Endothelial cell of umbilical vein (primary cell): ENCODE results near the gene SLC35D2. TPM values are rescaled to one million over a fixed set of nuclear protein-coding genes. Genes with fewer than 3 reads are reported as not detected.
A peak's percentile ranks its signal among the peaks of the same experiment; 100 is the strongest.

Source experiments
- BruUV-seq: library from RNA; stranded (reverse); fragments of 400-500 nt; replicated peaks from 2 replicates; lab custom pipeline; 2021; lab: Mats Ljungman, UMichigan
- CTCF ChIA-PET: fragments of 300-600, 350-600 bp; sonication (Branson Sonifier 250); formaldehyde crosslinking; loops from one replicate; lab custom pipeline; 2021; ENCODE audit warnings: antibody characterized with exemption, inconsistent platforms; lab: Charles Lee
- POLR2A ChIA-PET: fragments of 300-600, 350-600 bp; sonication (Branson Sonifier 250); formaldehyde crosslinking; loops from one replicate; lab custom pipeline; 2021; ENCODE audit warnings: antibody characterized with exemption, inconsistent platforms; lab: Charles Lee
- DNase-seq: peaks from one replicate; pipeline ENCODE4 v3.0.0-alpha.2; 2011; ENCODE audit warnings: low read depth, low spot score
- FAIRE-seq: peaks from 2 replicates; lab custom pipeline; 2011; peaks lifted over from hg19 to GRCh38; lab: Jason Lieb, UNC
- H2AFZ ChIP-seq: 2 replicates; pipeline ENCODE4 v1.6.0; 2012; ENCODE audit warnings: low read depth, low read length, control low read depth, inconsistent platforms
- H3K27ac ChIP-seq: 2 replicates; pipeline ENCODE4 v1.5.1; 2011; ENCODE audit warnings: low read depth, mild to moderate bottlenecking, control low read depth, low read length, moderate library complexity; ENCODE audit not compliant: insufficient read depth
- H3K27me3 ChIP-seq, 2 experiments: 2 replicates each; pipeline versions ENCODE4 v1.6.0 to v1.6.1; 2011; ENCODE audit warnings: low read length in 2 of 2, mixed read lengths in 1 of 2; ENCODE audit not compliant: control insufficient read depth in 2 of 2, insufficient read depth in 2 of 2
- H3K36me3 ChIP-seq, 2 experiments: 2 replicates in 1 of 2; 3 replicates in 1 of 2; pipeline ENCODE4 v1.5.1; 2011; ENCODE audit warnings: low read length in 2 of 2, mild to moderate bottlenecking in 1 of 2, moderate library complexity in 1 of 2; ENCODE audit not compliant: control insufficient read depth in 2 of 2, insufficient read depth in 2 of 2; ENCODE audit errors: extremely low read depth in 1 of 2
- H3K4me1 ChIP-seq: 3 replicates; pipeline ENCODE4 v1.5.1; 2011; ENCODE audit warnings: mild to moderate bottlenecking, low read length; ENCODE audit not compliant: control insufficient read depth, insufficient read depth; ENCODE audit errors: extremely low read depth
- H3K4me2 ChIP-seq: 2 replicates; pipeline ENCODE4 v1.6.1; 2011; ENCODE audit warnings: low read length, control low read depth, mixed read lengths; ENCODE audit not compliant: insufficient read depth
- H3K4me3 ChIP-seq, 3 experiments: fragments of 200-600 bp in 1 of 3; sonication (generic), shearing (Covaris generic) in 1 of 3; replicated peaks in 1 of 3; 2 replicates each; pipeline ENCODE4 v1.5.1; 2011 to 2016; ENCODE audit warnings: control low read depth in 3 of 3, low read length in 3 of 3, mild to moderate bottlenecking in 2 of 3, inconsistent platforms in 1 of 3, low read depth in 1 of 3, moderate library complexity in 1 of 3; ENCODE audit not compliant: insufficient read depth in 1 of 3
- H3K79me2 ChIP-seq: 2 replicates; pipeline ENCODE4 v1.6.0; 2012; ENCODE audit warnings: low read length, inconsistent platforms; ENCODE audit not compliant: control insufficient read depth, insufficient read depth
- H3K9ac ChIP-seq: replicated peaks from 2 replicates; pipeline ENCODE3; 2011; ENCODE audit warnings: low read length, control low read depth; ENCODE audit not compliant: insufficient read depth; ENCODE audit errors: extremely low read depth
- H3K9me1 ChIP-seq: replicated peaks from 3 replicates; pipeline ENCODE4 v1.6.0; 2011; ENCODE audit warnings: mild to moderate bottlenecking, low read length; ENCODE audit not compliant: control insufficient read depth, insufficient read depth; ENCODE audit errors: extremely low read depth
- H3K9me3 ChIP-seq: replicated peaks from 2 replicates; pipeline ENCODE4 v1.5.1; 2012; ENCODE audit warnings: low read length, inconsistent platforms; ENCODE audit not compliant: control insufficient read depth, insufficient read depth
- H4K20me1 ChIP-seq: replicated peaks from 2 replicates; pipeline ENCODE3; 2011; ENCODE audit warnings: mild to moderate bottlenecking, low read length; ENCODE audit not compliant: control insufficient read depth, insufficient read depth; ENCODE audit errors: extremely low read depth
- CTCF ChIP-seq, 2 donors: IDR thresholded peaks; 1 replicate in 1 of 2; 2 replicates in 1 of 2; pipeline ENCODE4 v1.5.1; 2011; ENCODE audit warnings: low read length in 2 of 2, mild to moderate bottlenecking in 2 of 2, moderate library complexity in 2 of 2, control low read depth in 1 of 2, inconsistent platforms in 1 of 2, low read depth in 1 of 2; ENCODE audit not compliant: insufficient read depth in 1 of 2; ENCODE audit errors: extremely low read depth in 1 of 2
- EZH2 ChIP-seq: IDR thresholded peaks from 2 replicates; pipeline ENCODE4 v1.6.1; 2012; ENCODE audit warnings: borderline replicate concordance, low read depth, mild to moderate bottlenecking, moderate library complexity, low read length, inconsistent platforms; ENCODE audit not compliant: severe bottlenecking
- FOS ChIP-seq: IDR thresholded peaks from 2 replicates; pipeline ENCODE4 v1.6.1; 2011; ENCODE audit warnings: mild to moderate bottlenecking, low read length, moderate library complexity, borderline replicate concordance; ENCODE audit not compliant: insufficient read depth
- GATA2 ChIP-seq: IDR thresholded peaks from 2 replicates; pipeline ENCODE4 v1.7.0; 2011; ENCODE audit warnings: low read depth, mild to moderate bottlenecking, moderate library complexity, mixed read lengths, low read length; ENCODE audit not compliant: insufficient read length, insufficient read depth
- JUN ChIP-seq: IDR thresholded peaks from 2 replicates; pipeline ENCODE4 v1.6.1; 2011; ENCODE audit warnings: borderline replicate concordance, low read depth; ENCODE audit not compliant: insufficient read length, insufficient read depth
- MYC ChIP-seq: IDR thresholded peaks from one replicate; pipeline ENCODE4 v1.6.1; 2011; ENCODE audit warnings: mild to moderate bottlenecking, low read depth, low read length
- POLR2A ChIP-seq: IDR thresholded peaks from 2 replicates; pipeline ENCODE4 v1.6.1; 2012; ENCODE audit warnings: low read depth, mild to moderate bottlenecking, control low read depth, low read length
- POLR2AphosphoS5 ChIP-seq: IDR thresholded peaks from 2 replicates; pipeline ENCODE4 v1.6.1; 2012; ENCODE audit warnings: low read depth, mild to moderate bottlenecking, control low read depth, low read length, moderate library complexity; ENCODE audit not compliant: insufficient read depth
- dilution Hi-C: fragments of 300-500 bp; cut with MboI; formaldehyde crosslinking; loops from one replicate; pipeline ENCODE4 v1.15.0; 2019; ENCODE audit warnings: low sequenced_read_pairs; ENCODE audit not compliant: extremely low pct_ligation_motif_present
- intact Hi-C: fragments of 100-400 bp; cut with micrococcal nuclease; formaldehyde crosslinking; loops from one replicate; pipeline ENCODE4 v1.10.0; 2022
- polyA plus RNA-seq, 4 experiments: library from polyadenylated mRNA; depleted of rRNA in 3 of 4; stranded (reverse) in 3 of 4; unstranded in 1 of 4; fragments of >200 nt; gene quantifications; 2 replicates each; pipeline versions ENCODE4 v1.2.1 to v1.2.3, GENCODE V29; 2011 to 2012; ENCODE audit warnings: missing spikeins in 1 of 4
- total RNA-seq: library from RNA; stranded (reverse); gene quantifications from 2 replicates; pipeline ENCODE4 v1.2.3, GENCODE V29; 2021
- TF ChIP-seq, protein P1 (sequence below): IDR thresholded peaks from 2 replicates; pipeline ENCODE4 v1.6.1; 2011; ENCODE audit not compliant: insufficient read depth, insufficient read length

The SLC35D2 gene
- total and polyA plus RNA-seq, 2 donors (not counting 3 experiments of a cell fraction or from before 2014, with no cell fraction given) = 21.1 to 29.9 TPM

DNA sequence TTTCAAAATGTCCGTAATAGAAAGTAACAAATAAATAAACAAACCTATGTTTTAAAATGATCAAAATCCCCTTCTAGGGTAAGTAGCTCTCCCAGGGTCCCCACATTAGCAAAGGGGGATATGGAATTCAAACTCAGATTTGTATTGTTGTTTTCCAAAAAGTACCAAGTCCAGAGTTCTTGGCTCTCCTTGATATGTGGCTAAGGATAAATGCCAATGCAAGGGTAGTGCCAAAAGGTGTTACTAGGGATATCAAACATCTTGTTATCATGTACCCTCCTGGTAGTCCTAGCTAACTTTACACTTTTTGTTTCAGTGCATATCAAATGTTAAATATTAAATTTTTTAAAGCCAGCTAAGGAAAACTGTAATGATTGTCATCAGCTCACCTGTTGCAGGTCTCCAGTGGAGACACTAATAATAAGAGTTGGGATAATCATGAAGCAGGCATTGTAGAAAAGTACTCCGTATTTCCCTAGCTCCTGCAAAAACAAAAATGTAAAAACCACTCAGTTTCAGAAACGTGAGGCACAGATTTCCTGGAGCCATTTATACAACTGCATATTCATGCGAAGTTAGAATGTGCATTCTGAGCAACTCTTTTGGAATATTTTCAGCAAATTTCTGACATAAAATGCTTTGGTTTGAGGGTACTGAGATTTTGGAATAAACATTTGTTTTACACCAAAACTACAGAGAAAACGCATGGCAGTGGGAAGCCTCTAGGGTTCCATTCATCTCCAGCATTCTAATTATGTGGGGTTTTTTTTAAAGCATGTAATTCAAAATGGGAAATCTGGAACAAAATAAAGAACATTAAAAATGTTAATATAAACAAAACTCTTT is 39.8 kb downstream of the SLC35D2 start:
- Histone ChIP-seq H4K20me1 (no peaks in the 10 kb centered on the region), H3K9ac (peak overlapping the region; percentile 9), H3K9me3 (no peaks in the 10 kb centered on the region), H3K27me3 (no peaks in the 10 kb centered on the region), H3K4me1 (peaks cover 26% of the 10 kb centered on the region), H3K9me1 (no peaks in the 10 kb centered on the region), H3K79me2 (no peaks in the 10 kb centered on the region), H3K27ac (peak overlapping the region; percentile 51), H3K4me3 (no peak overlapping the region), H2AFZ (peak overlapping the region; percentile 23), H3K4me2 (peak overlapping the region; percentile 33), H3K36me3 (peaks cover 0 to 3% of the 10 kb centered on the region in 2 experiments)
- FAIRE-seq (no peak), DNase-seq (no peak)
- POLR2A ChIA-PET = no interaction called here
- BruUV-seq = no TSS peak
- CTCF ChIA-PET = interaction anchor here (0.8 to 2.9 kb wide), 9 partner anchors 13 to 1170 kb away, joined by 3 to 43 read pairs (median 4); no protein-coding TSS in a partner anchor
- dilution Hi-C loops = no loop called here
- intact Hi-C loops = loop anchor here (1.0 to 5.0 kb wide), 3 partner anchors 39 to 224 kb away; partner anchors contain the start of genes SLC35D2 and ZNF367
- TF ChIP-seq GATA2 = no peak
- no peak for TF ChIP-seq CTCF (IDR thresholded peaks at IDR 0.05; ENCODE audit: extremely low read depth in 1 of 2, insufficient read depth in 1 of 2, low read depth in 1 of 2, low read length in 2 of 2)
- TF ChIP-seq EZH2 = no peak
- no peak for TF ChIP-seq POLR2A
- TF ChIP-seq JUN = no peak
- no peak for TF ChIP-seq POLR2AphosphoS5
- no peak for TF ChIP-seq MYC
- TF ChIP-seq, protein P1, sequence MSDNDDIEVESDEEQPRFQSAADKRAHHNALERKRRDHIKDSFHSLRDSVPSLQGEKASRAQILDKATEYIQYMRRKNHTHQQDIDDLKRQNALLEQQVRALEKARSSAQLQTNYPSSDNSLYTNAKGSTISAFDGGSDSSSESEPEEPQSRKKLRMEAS = no peak
- no peak for TF ChIP-seq FOS
